AG10803 (cell line): Measurements from ENCODE around the gene CHST5.

ENCODE experiments used
- DNase-seq: peaks from one replicate; pipeline ENCODE4 v3.0.0; 2010; ENCODE audit warnings: low read depth
- H3K4me3 ChIP-seq: 2 replicates; pipeline ENCODE4 v1.5.1; 2011; ENCODE audit warnings: mild to moderate bottlenecking, low read length, control low read depth
- TF ChIP-seq, protein P1 (sequence below): conservative IDR thresholded peaks from 2 replicates; pipeline ENCODE4 v1.5.1; 2011; ENCODE audit warnings: mild to moderate bottlenecking, low read length, control low read depth, inconsistent platforms

CHST5 gene

GRCh38 chr16:75494184-75494583, 41.7 kb downstream of the CHST5 start:
- TF ChIP-seq, protein P1, sequence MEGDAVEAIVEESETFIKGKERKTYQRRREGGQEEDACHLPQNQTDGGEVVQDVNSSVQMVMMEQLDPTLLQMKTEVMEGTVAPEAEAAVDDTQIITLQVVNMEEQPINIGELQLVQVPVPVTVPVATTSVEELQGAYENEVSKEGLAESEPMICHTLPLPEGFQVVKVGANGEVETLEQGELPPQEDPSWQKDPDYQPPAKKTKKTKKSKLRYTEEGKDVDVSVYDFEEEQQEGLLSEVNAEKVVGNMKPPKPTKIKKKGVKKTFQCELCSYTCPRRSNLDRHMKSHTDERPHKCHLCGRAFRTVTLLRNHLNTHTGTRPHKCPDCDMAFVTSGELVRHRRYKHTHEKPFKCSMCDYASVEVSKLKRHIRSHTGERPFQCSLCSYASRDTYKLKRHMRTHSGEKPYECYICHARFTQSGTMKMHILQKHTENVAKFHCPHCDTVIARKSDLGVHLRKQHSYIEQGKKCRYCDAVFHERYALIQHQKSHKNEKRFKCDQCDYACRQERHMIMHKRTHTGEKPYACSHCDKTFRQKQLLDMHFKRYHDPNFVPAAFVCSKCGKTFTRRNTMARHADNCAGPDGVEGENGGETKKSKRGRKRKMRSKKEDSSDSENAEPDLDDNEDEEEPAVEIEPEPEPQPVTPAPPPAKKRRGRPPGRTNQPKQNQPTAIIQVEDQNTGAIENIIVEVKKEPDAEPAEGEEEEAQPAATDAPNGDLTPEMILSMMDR, result no peak
- H3K4me3 ChIP-seq, result no peak overlapping the region
- no peak for DNase-seq

DNA sequence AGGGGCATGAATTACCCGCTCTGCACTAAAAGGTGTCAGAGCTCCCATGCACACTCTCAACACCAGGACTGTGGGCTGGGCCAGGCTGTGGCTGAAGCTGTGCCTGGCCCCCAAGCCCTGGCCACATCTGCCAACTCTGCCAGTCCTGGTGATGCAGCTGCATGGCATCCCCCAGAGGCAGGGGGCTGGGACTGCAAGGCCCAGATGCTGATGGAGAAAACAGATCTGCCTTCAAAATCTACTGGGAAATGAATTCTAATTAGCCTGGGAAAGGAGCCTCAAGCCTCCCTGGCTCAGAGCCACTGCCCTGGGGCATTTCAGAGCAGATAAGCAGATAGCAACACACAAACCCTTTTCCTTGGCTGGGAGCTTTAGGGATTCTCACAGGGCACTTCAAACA, 44.0 kb downstream of the CHST5 start:
- no peak for DNase-seq
- TF ChIP-seq, protein P1, result no peak
- no peak overlapping the region for H3K4me3 ChIP-seq

- TF ChIP-seq, protein P1, result no peak
- no peak overlapping the region for H3K4me3 ChIP-seq
- no peak for DNase-seq
These were observed 47.6 kb downstream of the CHST5 start for GRCh38 chr16:75488322-75488721.

- TF ChIP-seq, protein P1, result no peak
- DNase-seq, result no peak
- no peak overlapping the region for H3K4me3 ChIP-seq
These were observed 49.1 kb downstream of the CHST5 start for GRCh38 chr16:75486676-75487313.

GRCh38 chr16:75486014-75486675, 49.8 kb downstream of the CHST5 start:
- no peak overlapping the region for H3K4me3 ChIP-seq
- TF ChIP-seq, protein P1, result no peak
- DNase-seq, result no peak

DNA sequence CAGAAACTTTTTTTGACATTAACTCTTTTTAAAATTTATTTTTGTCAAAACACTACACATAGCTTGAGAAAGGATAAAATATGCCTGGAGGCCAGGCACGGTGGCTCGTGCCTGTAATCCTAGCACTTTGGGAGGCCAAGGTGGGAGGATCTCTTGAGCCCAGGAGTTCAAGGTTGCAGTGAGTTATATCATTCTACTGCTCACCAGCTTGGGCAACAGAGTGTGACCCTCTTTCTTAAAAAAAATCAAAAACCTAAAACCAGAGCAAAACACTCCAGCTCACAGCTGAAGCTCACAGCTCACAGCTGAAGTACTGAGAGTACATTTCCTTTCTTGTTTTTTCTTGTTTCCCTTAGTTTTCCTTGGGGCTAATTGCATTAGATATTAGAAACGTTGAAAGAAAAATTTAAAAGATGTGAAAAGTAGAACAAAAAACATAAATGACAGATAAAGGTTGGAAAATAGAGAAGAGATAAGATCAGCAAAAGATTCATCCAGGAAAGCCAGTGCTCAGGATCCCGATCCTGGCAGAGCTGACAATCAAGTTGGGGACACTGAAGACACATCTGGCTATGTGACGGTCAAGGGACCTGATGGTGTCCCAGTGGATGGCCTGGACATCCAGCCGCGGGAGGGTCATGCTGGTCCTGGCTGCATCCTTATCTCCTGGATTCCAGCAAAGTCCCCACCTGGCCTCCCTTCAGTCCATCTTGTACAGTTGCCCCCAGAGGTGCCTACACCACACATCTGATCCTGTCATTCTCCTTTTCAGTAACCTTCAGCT, 50.5 kb downstream of the CHST5 start:
- no peak for DNase-seq
- no peak overlapping the region for H3K4me3 ChIP-seq
- TF ChIP-seq, protein P1, result no peak

- TF ChIP-seq, protein P1, result no peak
- DNase-seq, result no peak
- H3K4me3 ChIP-seq, result no peak overlapping the region
These were observed 52.7 kb downstream of the CHST5 start for GRCh38 chr16:75483222-75483621.
